Osteocyte (in vitro differentiated cells): ENCODE results near the gene PTPRK. TPM values are rescaled to one million over a fixed set of nuclear protein-coding genes. Genes with fewer than 3 reads are reported as not detected.

ENCODE experiments used
- DNase-seq: peaks from one replicate; pipeline ENCODE4 v3.0.0; 2021; ENCODE audit warnings: mixed read lengths; ENCODE audit not compliant: unreplicated experiment; ENCODE audit errors: extremely low spot score
- H3K27ac Mint-ChIP-seq: one replicate; pipeline ENCODE4 v1.8.0; 2021; ENCODE audit warnings: mild to moderate bottlenecking, mixed read lengths; ENCODE audit not compliant: unreplicated experiment
- H3K27me3 Mint-ChIP-seq: one replicate; pipeline ENCODE4 v1.8.0; 2021; ENCODE audit warnings: mixed read lengths; ENCODE audit not compliant: unreplicated experiment
- H3K36me3 Mint-ChIP-seq: one replicate; pipeline ENCODE4 v1.8.0; 2021; ENCODE audit warnings: mixed read lengths; ENCODE audit not compliant: unreplicated experiment
- H3K4me1 Mint-ChIP-seq: one replicate; pipeline ENCODE4 v1.8.0; 2021; ENCODE audit warnings: mixed read lengths; ENCODE audit not compliant: unreplicated experiment
- H3K4me3 Mint-ChIP-seq: one replicate; pipeline ENCODE4 v1.8.0; 2021; ENCODE audit warnings: mild to moderate bottlenecking, moderate library complexity, mixed read lengths; ENCODE audit not compliant: unreplicated experiment
- H3K9me3 Mint-ChIP-seq: one replicate; pipeline ENCODE4 v1.8.0; 2021; ENCODE audit warnings: mixed read lengths; ENCODE audit not compliant: unreplicated experiment
- total RNA-seq: library from RNA; stranded (reverse); gene quantifications from 2 replicates; pipeline ENCODE4 v1.2.1, GENCODE V29; 2021
- TF ChIP-seq, protein P1 (sequence below): fragments of 200-600 bp; sonication (generic); IDR thresholded peaks from 2 replicates; pipeline ENCODE4 v1.5.0; 2021; ENCODE audit warnings: antibody characterized with exemption, mild to moderate bottlenecking, moderate library complexity

Gene PTPRK
- total RNA-seq, 1 donor from 2014 or later = 130 TPM

DNA sequence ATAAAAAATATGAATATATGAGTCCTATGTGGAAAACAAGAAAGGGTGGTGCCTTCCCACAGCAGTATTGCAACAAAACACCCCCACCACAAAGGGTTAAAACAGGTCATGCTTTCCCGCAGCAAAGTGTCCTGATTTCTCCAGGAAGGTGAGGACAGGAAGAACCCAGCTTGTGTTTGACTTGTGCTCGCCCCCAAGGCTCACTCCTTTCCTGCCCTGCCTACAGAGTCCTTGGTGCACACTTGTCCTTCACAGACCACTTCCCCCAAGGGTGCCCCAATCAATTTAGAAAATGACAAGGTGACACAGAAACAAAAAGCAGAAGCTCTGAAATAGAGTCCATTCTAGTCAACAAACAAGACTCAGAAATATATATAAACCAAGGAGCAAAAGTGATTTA lies 237.4 kb downstream of the PTPRK start:
- Mint-ChIP-seq H3K4me3 (no peak overlapping the region), H3K36me3 (peaks cover 16% of the 10 kb centered on the region), H3K4me1 (peaks cover 16% of the 10 kb centered on the region), H3K27ac (no peak overlapping the region), H3K9me3 (peaks cover 7% of the 10 kb centered on the region), H3K27me3 (no peaks in the 10 kb centered on the region)
- no peak for DNase-seq
- TF ChIP-seq, protein P1, sequence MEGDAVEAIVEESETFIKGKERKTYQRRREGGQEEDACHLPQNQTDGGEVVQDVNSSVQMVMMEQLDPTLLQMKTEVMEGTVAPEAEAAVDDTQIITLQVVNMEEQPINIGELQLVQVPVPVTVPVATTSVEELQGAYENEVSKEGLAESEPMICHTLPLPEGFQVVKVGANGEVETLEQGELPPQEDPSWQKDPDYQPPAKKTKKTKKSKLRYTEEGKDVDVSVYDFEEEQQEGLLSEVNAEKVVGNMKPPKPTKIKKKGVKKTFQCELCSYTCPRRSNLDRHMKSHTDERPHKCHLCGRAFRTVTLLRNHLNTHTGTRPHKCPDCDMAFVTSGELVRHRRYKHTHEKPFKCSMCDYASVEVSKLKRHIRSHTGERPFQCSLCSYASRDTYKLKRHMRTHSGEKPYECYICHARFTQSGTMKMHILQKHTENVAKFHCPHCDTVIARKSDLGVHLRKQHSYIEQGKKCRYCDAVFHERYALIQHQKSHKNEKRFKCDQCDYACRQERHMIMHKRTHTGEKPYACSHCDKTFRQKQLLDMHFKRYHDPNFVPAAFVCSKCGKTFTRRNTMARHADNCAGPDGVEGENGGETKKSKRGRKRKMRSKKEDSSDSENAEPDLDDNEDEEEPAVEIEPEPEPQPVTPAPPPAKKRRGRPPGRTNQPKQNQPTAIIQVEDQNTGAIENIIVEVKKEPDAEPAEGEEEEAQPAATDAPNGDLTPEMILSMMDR = no peak

DNA sequence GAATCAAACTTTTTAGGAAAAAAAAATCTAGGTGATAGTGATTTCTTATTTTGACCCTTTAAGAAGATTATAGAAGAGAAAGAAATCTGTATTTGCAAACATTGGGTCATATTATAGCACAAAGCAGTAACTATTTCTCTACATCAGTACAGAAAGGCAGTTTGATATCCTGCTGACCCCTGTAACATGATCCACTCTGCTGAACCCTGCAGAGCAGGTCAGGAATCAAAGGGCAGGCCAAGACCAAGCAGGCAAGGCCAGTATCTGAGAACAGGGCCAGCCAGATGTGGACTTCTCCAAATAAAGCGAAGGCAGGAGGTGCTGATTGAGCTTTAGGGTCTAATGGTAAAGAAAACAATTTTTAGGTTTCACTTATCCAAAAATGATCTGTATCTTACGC lies 239.4 kb downstream of the PTPRK start:
- Mint-ChIP-seq H3K4me1 (peaks cover 30% of the 10 kb centered on the region), H3K36me3 (peaks cover 2% of the 10 kb centered on the region), H3K27me3 (no peaks in the 10 kb centered on the region), H3K9me3 (peaks cover under 1% of the 10 kb centered on the region), H3K27ac (no peak overlapping the region), H3K4me3 (no peak overlapping the region)
- TF ChIP-seq, protein P1 = no peak
- no peak for DNase-seq

DNA sequence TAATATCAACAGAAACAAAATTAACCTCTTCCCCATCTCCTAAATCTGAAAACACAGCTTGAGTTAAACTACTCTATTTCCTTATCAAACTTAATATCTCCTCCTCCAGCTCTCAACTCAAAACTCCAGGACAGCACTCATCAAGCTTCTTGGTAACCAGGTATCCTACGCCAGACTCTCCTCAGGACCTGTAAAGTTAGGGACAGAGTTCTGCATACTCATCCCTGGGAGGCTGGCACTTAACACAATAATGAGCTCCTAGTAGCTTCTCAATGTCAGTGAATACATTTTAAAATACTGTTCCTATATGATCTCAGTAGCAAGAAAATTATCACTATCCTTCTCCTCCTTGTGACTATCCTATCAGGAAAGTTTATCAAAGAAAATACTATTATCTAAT lies 240.3 kb downstream of the PTPRK start:
- no peak overlapping the region for H3K27ac Mint-ChIP-seq

DNA sequence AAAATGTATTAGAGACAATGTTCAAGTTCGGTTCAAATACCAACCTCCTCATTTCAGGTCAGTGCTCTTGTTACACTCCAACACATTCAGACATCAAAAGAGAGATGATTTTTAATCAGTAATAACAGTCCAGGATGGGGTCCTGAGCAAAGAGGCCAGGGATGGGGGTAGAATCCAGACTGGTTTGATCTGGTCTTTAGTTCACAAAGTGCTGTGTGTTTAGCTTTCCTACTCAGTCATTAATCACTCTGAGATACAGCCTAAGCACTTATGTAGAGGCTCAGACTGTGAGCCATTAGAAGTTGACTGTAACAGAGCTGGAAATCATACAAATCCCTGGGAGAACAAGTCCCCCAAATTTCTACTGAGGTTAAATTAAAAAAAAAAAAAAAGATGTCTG lies 241.6 kb downstream of the PTPRK start:
- no peak for DNase-seq
- no peaks in the 10 kb centered on the region for H3K27me3 Mint-ChIP-seq
- no peaks in the 10 kb centered on the region for H3K36me3 Mint-ChIP-seq
- H3K9me3 Mint-ChIP-seq = no peaks in the 10 kb centered on the region
- peaks cover 40% of the 10 kb centered on the region for H3K4me1 Mint-ChIP-seq
- no peak overlapping the region for H3K4me3 Mint-ChIP-seq
- no peak overlapping the region for H3K27ac Mint-ChIP-seq
- TF ChIP-seq, protein P1 = no peak

More for the DNA sequence above, 240.3 kb downstream of the PTPRK start:
- TF ChIP-seq, protein P1 = no peak
- H3K36me3 Mint-ChIP-seq = no peaks in the 10 kb centered on the region
- no peaks in the 10 kb centered on the region for H3K27me3 Mint-ChIP-seq
- H3K4me1 Mint-ChIP-seq = peaks cover 38% of the 10 kb centered on the region
- H3K9me3 Mint-ChIP-seq = no peaks in the 10 kb centered on the region
- no peak for DNase-seq
- H3K4me3 Mint-ChIP-seq = no peak overlapping the region

DNA sequence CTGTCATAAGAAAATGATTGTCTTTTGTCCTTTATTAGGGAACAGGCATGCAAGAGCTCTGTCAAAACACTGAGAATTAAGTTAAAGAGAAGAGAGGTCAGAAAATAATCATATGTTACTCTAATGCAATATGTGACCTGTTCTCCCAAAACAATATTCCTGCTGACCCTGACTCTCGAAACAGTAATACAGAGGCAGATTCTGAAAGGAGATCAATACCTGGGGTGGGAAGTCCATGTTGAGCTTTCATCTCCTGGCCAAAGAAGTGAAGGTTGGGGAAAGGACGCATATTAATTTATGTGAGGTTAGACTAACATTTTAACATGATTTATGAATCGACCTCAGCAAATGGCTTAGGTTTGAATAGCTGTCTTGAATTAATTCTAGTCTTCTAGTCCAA lies 243.0 kb downstream of the PTPRK start:
- H3K27me3 Mint-ChIP-seq = no peaks in the 10 kb centered on the region
- peaks cover 1% of the 10 kb centered on the region for H3K9me3 Mint-ChIP-seq
- no peak overlapping the region for H3K27ac Mint-ChIP-seq
- no peak for DNase-seq
- no peak overlapping the region for H3K4me3 Mint-ChIP-seq
- H3K36me3 Mint-ChIP-seq = peaks cover 3% of the 10 kb centered on the region
- TF ChIP-seq, protein P1 = no peak
- peaks cover 39% of the 10 kb centered on the region for H3K4me1 Mint-ChIP-seq
